Activated CD8-positive, alpha-beta memory T cell treated with anti-CD3 and anti-CD28 coated beads, Interleukin-2, amount 50 U/mL, for 24 hours (primary cell): ENCODE data around the gene SYT12.

Experiments used
- DNase-seq: peaks from one replicate; pipeline ENCODE4 v3.0.0-alpha.2; 2020; ENCODE audit errors: extremely low read depth

Gene SYT12

DNA sequence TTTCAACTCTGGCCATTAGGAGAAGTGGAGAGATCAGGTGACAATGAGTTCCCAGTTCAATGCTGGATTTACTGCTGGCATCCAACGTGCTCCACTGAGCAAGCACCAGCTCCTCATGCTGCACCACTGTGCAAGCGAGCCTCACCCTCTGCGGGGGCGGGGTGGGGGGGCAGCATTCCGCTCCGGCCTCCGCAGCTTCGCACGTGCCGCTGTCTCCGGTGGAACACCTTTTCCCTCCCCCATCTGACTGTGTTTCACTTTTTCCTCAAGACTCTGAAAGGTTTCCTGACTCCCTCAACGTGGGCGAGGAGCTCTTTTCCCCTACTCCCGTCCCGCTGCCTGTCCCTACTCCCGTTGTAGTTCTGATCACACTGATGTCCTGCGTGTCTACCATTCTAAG, 32.9 kb downstream of the SYT12 start:
- no peak for DNase-seq

DNA sequence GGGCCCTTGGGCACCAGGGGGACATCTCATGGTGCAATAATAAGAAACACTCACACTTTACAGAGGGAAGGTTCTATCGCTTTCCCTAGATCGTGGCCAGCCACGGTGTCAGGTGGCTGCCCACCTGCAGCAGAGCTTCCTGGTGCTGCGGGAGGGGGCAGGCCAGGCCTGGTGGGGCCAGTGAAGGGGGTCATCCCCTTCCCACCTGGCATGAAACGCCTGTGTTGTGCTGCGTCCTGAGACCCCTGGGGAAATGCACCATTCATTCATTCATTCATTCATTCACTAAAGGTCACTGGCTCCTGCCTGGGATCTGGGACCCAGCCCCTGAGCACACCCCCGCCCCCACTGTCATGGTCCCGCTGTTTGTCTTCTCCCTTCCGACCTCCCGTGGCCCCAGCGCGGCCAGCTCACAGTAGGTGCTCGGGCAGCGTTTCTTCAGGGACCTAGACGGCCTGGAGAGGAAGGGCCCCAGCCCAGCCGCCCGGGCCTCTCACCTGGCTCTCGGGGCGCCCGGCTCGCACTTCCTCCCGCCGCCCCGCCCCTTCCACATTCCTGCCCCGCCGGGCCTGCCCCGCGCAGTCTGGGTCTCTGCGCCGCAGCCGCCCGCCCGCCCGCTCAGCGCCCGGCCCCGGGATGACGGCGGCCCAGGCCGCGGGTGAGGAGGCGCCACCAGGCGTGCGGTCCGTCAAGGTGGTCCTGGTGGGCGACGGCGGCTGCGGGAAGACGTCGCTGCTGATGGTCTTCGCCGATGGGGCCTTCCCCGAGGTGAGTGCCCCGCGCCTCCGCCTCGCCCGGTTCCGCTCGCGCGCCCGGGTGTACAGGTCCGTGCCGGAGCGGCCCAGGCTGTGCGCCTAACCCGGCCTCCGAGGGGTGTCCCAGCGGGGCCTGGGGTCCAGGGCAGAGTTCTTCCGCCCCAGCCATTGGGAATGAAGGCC, 33.6 kb downstream of the SYT12 start, which contains the start of gene RHOD:
RHOD (plus strand) TSS at position 581 of the 938 bp plus-strand sequence; CDS start at position 637, 56 bp downstream.
- no peak for DNase-seq

DNA sequence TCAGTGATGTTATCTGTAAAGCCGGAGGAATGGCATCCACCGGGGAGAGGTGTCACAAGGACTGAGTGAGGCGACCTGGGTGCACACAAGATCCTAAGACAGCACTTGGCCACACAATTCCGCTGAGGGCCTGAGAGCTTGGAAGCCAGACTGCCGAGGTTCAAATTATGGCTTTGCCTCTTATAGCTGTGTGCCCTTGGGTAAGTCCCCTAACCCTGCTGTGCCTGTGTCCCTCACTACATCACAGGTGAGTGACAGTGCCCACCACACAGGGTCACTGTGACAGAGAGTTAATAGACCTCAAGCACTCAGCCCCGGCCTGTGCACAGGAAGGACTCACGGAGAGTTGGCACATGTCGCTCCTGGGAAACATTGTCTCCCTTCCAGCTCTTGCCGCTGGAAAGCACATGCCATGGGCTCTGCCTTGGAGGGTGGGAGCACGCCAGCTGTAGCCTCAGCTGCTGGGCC, 34.3 kb downstream of the SYT12 start:
- no peak for DNase-seq

DNA sequence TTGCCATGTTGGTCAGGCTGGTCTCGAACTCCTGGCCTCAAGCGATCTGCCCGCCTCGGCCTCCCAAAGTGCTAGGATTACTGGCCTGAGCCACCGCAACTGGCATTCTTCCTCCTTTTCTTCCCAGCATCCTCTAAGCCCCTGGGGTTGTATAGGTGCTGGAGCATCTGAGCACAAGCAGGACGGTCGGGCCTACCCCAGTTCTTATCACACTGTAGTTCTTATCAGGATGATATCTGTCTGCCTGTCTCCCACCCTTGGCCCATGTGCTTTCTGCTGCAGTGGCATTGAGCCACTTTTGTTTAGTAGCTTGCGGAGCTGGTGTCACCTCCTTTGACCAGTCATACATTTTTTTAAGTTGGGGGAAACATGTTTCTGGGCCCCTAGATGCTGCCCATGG, 35.6 kb downstream of the SYT12 start:
- DNase-seq: no peak

DNA sequence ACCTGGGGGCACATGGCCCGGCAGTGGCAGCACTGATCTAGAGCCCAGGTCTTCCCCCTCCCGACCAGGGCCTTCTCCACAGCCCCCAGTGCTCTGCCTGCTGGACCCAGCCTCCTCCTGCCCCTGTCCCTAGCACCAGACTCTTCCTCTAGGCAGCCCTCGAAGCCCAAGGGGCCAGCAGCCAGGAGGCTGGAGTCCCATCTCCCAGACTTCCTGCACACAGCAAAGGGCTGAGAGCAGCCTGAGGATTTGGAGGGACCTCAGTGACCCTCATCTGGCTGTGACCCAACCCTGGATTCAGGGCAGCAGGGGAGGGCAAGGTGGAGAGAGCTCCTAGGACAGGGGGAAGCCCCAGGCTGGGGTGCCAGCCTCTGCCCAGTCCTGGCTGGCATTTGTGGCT, 36.7 kb downstream of the SYT12 start:
- no peak for DNase-seq

DNA sequence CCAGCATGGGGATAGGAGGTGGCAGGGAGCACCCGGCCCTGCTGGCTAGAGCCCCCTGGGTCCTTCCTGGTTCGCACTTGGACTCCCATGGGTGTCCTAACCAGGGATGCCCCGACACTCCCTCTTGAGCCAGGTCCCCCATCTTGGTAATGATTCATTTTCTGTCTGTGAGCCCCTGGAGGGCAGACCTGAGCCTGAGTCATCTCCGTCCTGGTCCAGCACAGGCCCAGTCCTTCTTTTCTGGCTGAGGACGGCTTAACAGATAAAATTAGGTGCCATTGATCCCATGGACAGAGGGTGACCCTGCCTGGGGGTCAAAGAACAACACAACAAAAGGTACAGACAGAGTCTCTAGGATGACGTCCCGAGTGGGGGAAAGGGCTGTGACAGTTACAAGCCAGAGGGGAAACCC, 37.2 kb downstream of the SYT12 start:
- DNase-seq: no peak

DNA sequence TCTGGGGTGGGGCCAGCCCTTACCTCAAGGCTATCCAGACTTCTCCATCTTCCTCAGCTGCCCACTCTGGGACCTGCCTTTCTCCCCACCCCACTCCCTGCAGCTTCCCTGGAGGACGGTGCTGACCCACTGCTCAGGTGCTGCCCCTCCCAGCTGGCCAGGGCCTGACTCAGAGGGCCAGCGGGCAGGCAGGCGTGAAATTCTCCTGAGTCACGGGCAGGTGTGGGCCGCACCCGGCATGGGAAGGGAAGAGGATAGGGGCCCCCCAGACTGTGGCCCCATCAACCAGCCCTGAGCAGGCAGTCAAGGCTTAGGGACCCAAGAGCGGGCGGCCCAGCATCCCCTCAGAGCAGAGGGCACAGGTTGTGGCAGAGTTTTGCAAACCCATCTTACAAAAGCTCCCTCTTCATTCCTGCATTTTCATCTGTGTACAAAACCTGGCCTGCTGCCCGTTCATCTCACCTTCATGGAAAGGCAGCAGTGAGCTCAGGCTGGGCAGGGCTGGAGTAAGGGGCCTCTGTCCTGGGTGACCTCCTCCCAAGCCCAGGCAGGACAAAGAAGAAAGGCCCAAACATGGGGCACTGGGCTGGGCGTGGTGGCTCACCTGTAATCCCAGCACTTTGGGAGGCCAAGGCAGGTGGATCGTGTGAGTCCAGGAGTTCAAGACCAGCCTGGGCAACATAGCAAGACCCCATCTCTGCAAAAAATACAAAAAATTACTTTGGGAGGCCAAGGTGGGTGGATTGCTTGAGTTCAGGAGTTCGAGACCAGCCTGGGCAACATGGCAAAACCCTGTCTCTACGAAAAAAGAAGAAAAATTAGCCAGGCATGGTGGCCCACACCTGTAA, 39.8 kb downstream of the SYT12 start:
- no peak for DNase-seq

DNA sequence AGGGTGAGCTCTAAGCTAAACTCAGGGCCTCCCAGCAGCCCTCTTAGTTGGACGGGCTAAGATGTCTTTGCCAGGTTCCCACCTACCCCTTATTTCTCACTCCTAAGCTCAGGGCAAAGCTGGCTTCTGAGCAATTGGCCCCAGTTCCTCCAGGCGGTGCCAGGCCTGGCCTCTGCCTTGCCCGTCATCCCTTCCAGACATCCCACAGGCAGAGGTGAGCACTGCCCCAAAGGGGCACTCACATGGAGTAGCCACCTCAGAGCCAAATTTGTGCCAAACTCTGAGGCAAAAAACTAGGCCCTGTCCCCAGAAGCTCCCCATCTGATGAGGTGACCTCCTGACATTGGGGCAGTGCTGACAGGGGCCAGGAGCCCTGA, 43.4 kb downstream of the SYT12 start:
- DNase-seq: no peak

DNA sequence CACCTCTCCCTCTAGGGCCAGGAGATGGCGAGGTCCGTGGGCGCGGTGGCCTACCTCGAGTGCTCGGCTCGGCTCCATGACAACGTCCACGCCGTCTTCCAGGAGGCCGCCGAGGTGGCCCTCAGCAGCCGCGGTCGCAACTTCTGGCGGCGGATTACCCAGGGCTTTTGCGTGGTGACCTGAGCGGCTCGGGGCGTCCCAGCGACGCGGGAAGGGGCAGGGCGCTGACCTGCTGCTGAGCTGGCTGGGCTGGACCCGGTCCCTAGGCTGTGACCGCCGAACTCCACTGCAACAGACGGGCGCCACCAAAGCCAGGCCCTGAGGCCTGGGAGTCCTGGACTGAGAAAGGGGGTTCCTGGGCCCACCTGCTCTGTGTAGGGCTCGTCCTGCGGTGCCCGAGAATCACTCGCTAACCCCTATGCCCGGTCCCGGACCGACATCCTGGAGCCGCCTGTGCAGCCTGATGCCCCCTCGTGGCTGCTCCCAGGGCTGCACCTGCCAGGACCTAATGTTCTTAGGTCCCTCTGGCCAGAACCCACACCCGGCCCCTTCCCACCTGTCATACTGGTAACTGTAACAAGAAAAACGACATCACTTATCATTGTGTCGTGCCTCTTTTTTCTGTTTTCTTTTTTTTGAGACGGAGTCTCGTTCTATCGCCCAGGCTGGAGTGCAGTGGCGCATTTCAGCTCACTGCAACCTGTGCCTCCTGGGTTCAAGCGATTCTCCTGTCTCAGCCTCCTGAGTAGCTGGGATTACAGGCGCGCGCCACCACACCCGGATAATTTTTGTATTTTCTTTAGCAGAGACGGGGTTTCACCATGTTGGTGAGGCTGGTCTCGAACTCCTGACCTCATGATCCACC, 48.7 kb downstream of the SYT12 start:
- peak; percentile 19 for DNase-seq

DNA sequence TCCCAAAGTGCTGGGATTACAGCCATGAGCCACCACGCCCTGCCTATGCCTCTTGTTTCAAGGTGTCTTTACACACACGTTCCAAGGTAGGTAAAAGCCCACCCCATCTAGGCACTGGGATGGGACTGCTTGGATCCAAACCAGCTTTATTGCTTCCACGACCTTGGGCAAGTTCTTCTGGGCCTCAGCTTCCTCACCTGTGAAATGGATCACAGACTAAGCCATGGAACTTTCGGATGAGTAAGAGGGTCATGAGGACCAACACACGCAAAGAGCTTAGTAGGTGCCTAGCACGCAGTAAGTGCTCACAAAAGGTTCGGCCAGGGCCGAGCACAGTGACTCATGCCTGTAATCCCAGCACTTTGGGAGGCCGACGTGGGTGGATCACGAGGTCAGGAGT, 49.4 kb downstream of the SYT12 start:
- DNase-seq: no peak

DNA sequence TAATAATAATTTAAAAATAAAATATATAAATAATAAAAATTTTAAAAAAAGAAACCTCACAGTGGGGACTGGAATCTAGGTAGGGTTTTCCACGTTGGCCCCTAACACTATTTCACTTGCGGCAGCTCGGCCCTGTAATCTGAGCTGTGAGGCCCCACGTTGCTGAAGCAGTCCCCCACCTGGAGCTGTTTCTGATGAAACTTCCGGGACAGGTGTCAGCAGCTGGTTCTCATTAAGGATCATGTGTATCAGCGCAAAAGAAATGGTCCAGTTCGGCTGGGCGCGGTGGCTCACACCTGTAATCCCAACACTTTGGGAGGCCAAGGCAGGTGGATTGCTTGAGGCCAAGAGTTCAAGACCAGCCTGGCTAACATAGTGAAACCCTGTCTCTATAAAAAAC, 51.0 kb downstream of the SYT12 start:
- DNase-seq: no peak

DNA sequence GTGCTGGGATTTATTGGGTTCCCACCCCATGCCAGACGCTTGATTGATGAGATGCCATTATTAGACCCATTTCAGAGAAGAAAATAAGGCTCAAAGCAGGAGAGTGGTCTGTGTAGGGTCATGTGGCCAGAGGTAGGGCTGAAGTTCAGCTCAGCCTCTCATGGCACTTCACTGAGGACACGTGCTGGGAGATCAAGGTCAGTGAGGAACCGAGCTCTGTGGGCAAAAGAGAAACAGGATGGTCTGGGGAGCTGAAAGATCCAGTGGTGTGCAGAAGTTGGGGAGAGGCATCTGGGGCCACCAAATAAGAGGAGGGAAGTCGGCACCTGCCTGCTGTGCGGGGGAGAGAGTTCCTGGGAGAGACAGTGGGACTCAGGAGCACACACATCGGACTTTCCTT, 53.3 kb downstream of the SYT12 start:
- DNase-seq: no peak

DNA sequence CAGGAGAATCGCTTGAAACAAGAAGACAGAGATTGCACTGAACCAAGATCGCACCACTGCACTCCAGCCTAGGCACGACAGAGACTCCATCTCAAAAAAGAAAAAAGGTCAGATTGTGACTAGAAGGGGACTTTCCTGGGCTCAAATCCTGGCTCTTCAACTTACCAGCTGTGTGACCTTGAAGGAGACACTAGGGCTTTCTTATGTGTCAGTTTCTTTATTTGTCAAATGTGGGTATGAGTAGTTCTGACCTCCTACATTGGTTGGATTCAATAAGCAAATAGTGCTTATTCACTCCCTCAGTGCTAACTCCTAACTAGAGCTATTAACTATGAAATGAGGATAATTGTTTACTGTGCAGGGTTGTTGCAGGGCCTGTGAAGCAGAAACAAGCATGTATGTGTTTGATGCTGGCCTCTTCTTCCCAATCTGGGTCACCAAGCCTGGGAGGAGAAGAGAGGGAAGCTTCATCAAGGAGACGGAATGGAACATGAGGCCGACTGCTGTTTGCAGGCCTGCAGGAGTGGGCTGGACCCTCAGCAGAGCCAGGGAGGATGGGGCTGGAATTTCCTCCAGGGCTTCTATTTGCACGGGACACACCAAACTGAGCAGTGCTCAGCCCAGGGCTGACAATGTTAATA, 56.3 kb downstream of the SYT12 start:
- no peak for DNase-seq

DNA sequence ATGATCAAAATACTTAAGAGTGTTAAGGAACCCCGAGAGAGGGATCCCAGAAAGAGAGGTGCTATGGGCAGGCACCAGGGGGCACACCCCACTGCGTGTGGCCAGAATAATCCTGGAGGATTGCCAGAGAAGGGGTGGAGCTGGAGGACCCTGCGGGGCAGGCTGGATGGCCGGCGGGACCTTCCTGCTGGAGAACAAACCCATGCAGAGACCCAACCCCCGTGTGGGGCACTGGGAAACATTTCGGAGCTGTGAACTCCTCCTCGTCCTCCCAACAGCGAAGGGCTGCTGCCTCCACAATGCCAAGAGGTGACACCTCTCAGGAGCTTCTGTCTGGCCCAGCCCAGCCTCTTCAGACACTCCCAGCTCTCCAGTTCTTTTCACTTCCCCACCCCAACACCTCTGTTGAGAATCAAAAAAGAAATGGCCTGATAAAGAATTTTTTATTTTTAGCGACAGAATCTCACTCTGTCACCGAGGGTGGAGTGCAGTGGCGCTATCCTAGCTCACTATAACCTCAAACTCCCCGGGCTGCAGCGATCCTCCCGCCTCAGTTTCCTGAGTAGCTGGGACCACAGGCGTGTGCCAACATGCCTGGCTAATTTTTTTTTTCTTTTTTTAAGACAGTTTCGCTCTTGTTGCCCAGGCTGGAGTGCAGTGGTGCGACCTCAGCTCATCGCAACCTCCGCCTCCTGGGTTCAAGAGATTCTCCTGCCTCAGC, 59.3 kb downstream of the SYT12 start:
- no peak for DNase-seq

DNA sequence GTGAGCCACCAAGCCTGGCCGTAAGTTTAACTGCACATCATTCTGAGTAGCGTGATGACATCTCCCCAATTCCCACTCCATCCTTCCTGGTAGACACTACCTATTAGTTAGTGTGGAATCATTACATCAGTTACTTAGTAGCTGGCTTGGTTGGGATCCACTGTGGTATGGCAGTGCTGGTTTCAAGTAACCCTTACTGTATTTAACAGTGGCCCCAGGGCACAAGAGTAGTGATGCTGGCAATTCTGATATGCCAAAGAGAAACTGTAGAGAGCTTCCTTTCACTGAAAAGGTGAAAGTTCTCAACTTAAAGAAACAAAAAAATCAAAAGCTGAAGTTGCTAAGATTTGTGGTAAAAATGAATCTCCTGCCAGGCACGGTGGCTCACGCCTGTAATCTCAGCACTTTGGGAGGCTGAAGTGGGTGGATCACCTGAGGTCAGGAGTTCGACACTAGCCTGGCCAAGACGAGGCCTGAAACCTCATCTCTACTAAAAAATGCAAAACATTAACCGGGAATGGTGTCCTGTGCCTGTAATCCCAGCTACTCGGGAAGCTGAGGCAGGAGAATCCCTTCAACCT, 60.9 kb downstream of the SYT12 start:
- no peak for DNase-seq

DNA sequence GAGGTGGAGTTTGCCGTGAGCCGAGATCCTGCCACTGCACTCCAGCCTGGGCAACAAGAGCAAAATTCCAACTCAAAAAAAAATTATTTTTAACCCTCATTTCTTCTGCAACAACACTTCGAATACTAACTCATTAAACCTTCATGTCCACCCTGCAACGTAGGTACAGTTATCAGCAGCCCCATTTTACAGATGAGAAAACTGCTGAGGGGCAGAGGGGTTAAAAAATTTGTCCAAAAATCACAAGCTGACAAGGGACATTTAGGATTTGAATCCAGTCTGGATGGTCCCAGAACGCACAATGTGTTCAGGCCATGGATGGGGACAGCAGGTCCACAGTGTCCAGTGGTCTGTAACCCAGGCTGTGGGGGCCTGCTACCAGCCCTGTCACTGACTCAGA, 62.7 kb downstream of the SYT12 start:
- no peak for DNase-seq

DNA sequence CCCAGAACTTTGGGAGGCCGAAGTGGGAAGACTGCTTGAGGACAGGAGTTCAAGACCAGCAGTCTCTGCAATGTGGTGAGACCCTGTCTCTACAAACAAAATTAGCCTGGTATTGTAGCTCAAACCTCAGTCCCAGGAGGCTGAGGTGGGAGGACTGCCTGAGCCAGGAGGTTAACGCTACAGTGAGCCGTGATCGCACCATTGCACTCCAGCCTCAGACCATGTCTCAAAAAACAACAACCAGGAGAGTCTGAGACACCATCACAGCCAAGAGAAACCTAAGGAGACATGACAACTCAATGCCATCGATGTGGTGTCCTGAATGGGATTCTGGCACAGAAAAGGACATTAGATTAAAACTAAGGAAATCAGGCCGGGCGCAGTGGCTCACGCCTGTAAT, 67.8 kb downstream of the SYT12 start:
- no peak for DNase-seq

DNA sequence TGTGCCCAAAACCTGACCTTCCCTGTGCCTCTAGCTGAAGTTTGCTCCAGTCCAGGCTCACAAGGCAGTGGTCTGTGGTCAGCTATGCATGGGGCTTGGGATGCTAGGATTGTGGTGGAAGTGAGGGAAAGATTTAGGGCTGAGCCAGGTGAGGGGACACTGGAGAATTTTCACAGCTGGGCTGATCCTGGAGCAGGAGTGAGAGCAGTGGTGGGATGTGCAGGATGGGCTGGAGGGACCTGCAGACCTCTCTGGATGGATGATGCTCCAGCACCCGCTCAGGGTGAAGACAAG, 72.2 kb downstream of the SYT12 start:
- no peak for DNase-seq

DNA sequence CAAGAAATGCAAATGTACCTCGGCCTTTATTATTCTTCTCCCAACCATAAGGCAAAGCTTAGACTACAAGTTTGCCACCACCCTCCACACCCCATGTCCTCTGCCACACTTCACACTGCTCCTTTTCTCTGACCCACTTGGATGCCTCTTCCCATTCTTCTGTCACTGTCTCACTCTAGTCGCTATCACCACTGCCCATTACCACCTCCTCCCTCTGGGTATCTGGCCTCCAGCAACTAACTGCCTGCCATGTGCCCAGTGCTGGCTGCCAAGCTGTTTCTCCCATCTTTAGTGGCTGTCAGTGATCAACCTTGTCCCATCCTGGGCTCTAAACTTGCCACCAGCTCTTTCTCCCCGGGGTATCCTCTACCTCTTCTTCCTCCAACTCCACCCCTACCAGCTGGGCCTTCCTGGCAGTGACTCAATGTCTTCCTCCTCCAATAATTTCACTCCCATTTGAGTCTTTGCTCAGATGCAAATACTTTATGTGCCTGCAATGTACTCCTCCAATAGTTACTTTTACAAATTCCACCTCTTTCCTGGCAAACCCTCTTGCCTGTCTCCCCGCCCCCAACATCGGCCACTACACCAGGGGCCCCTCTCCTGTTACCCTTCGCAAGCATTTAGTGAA, 76.0 kb downstream of the SYT12 start:
- DNase-seq: no peak

DNA sequence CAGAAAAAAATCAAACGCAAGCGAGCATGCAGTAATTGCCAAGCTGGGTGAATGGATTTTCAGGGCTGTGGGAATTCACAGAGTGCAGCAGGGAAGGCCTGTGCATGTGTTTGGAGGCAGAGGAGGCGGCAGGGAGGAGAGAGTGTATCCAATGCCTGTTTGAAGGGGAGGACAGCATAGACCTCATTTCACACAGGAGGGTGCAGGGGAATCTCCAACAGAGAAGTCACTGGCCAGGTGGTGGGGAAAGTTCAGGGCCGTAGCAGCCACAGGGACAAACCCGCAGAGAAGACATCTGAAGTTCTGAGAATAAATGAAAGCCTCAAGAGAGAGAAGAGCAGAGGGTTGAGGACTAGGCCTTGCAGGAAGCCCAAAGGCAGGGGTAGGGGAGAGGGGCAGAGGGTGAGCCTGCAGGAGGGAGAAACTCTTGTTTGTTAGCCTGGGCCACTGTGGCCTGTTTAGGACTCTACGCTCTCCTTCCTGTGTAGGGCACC, 76.9 kb downstream of the SYT12 start:
- DNase-seq: no peak
